Measurements from ENCODE around the gene CSF1.
A peak's percentile ranks its signal among the peaks of the same experiment; 100 is the strongest.

The CSF1 gene

GRCh38 chr1:109901524-109902145, 9.0 kb upstream of the CSF1 start:
- no peak for DNase-seq

- no peak for DNase-seq
These were observed 8.3 kb upstream of the CSF1 start for GRCh38 chr1:109902204-109902985.

- no peak for DNase-seq
These were observed 7.2 kb upstream of the CSF1 start for GRCh38 chr1:109903376-109903930.

- no peak for DNase-seq
These were observed 6.4 kb upstream of the CSF1 start for GRCh38 chr1:109904105-109904817.

GRCh38 chr1:109905491-109905890, 5.2 kb upstream of the CSF1 start:
- DNase-seq = no peak

GRCh38 chr1:109906160-109906838, 4.3 kb upstream of the CSF1 start:
- DNase-seq = peak in 1 of 4 experiments; percentile 17

- DNase-seq = no peak
These were observed 3.8 kb upstream of the CSF1 start for GRCh38 chr1:109906839-109907180.

GRCh38 chr1:109907190-109907774, 3.4 kb upstream of the CSF1 start:
- no peak for DNase-seq

- no peak for DNase-seq
These were observed 1.8 kb upstream of the CSF1 start for GRCh38 chr1:109908836-109909235.

GRCh38 chr1:109909561-109909960, 1.1 kb upstream of the CSF1 start:
- no peak for DNase-seq

GRCh38 chr1:109910963-109911798, 532 bp downstream of the CSF1 start:
- DNase-seq = peak in 1 of 4 experiments; percentile 9

GRCh38 chr1:109912214-109912861, 1.7 kb downstream of the CSF1 start:
- DNase-seq = no peak

GRCh38 chr1:109912873-109913272, 2.2 kb downstream of the CSF1 start:
- no peak for DNase-seq

GRCh38 chr1:109913360-109913879, 2.8 kb downstream of the CSF1 start:
- DNase-seq = no peak

GRCh38 chr1:109914587-109915240, 4.1 kb downstream of the CSF1 start:
- DNase-seq = no peak

- DNase-seq = no peak
These were observed 6.6 kb downstream of the CSF1 start for GRCh38 chr1:109917051-109917767.

GRCh38 chr1:109917768-109918606, 7.3 kb downstream of the CSF1 start:
- DNase-seq = no peak

GRCh38 chr1:109918671-109919070, 8.0 kb downstream of the CSF1 start:
- DNase-seq = no peak

- DNase-seq = no peak
These were observed 8.7 kb downstream of the CSF1 start for GRCh38 chr1:109919303-109919702.

All from activated naive CD4-positive, alpha-beta T cell (primary cell).